Neural cell (in vitro differentiated cells): ENCODE measurements around the gene TYMP. TPM values are rescaled to one million over a fixed set of nuclear protein-coding genes. Genes with fewer than 3 reads are reported as not detected.
A peak's percentile ranks its signal among the peaks of the same experiment; 100 is the strongest.

ENCODE experiments used
- H2AFZ ChIP-seq: fragments of 200-600, 300-800 bp; sonication (generic), shearing (Covaris generic); 2 replicates; pipeline ENCODE4 v1.6.0; 2014; ENCODE audit warnings: low read depth, mild to moderate bottlenecking, antibody characterized with exemption, low read length, moderate library complexity
- H3F3A ChIP-seq: fragments of 200-600 bp; shearing (Covaris generic); 2 replicates; pipeline ENCODE4 v1.6.1; 2016; ENCODE audit warnings: mild to moderate bottlenecking, moderate library complexity, mixed read lengths, antibody characterized with exemption, low read length; ENCODE audit not compliant: insufficient read depth, poor library complexity, severe bottlenecking
- H3K27ac ChIP-seq: fragments of 200-600, 300-800 bp; sonication (generic), shearing (Covaris generic); 2 replicates; pipeline ENCODE4 v1.5.1; 2014; ENCODE audit warnings: mild to moderate bottlenecking, low read length, moderate library complexity
- H3K27me3 ChIP-seq: fragments of 300-800, 200-600 bp; sonication (generic), shearing (Covaris generic); 2 replicates; pipeline ENCODE4 v1.6.0; 2014; ENCODE audit warnings: mild to moderate bottlenecking, low read depth, low read length, moderate library complexity; ENCODE audit not compliant: insufficient read depth
- H3K36me3 ChIP-seq: fragments of 300-800, 200-600 bp; sonication (generic), shearing (Covaris generic); 2 replicates; pipeline ENCODE4 v1.5.1; 2014; ENCODE audit warnings: mild to moderate bottlenecking, antibody characterized with exemption, low read length, moderate library complexity; ENCODE audit not compliant: insufficient read depth
- H3K4me2 ChIP-seq: fragments of 300-800, 200-600 bp; sonication (generic), shearing (Covaris generic); 2 replicates; pipeline ENCODE4 v1.6.0; 2014; ENCODE audit warnings: mild to moderate bottlenecking, low read length
- H3K4me3 ChIP-seq: fragments of 300-800, 200-600 bp; sonication (generic), shearing (Covaris generic); 2 replicates; pipeline ENCODE4 v1.5.1; 2014; ENCODE audit warnings: mild to moderate bottlenecking, low read length, moderate library complexity
- H3K79me2 ChIP-seq: fragments of 200-600 bp; shearing (Covaris generic); replicated peaks from 2 replicates; pipeline ENCODE4 v1.6.0; 2014; ENCODE audit warnings: mild to moderate bottlenecking, low read length, moderate library complexity; ENCODE audit not compliant: insufficient read depth
- H3K9ac ChIP-seq: fragments of 300-800, 200-600 bp; sonication (generic), shearing (Covaris generic); 2 replicates; pipeline ENCODE4 v1.6.1; 2016; ENCODE audit warnings: mild to moderate bottlenecking, low read length, mixed read lengths
- H3K9me2 ChIP-seq: fragments of 200-600 bp; shearing (Covaris generic); 2 replicates; pipeline ENCODE4 v1.6.1; 2016; ENCODE audit warnings: mild to moderate bottlenecking, low read length, mixed read lengths; ENCODE audit not compliant: insufficient read depth
- H3K9me3 ChIP-seq: fragments of 200-600, 300-800 bp; sonication (generic), shearing (Covaris generic); 2 replicates; pipeline ENCODE4 v1.6.1; 2016; ENCODE audit warnings: mild to moderate bottlenecking, mixed run types, low read length, moderate library complexity, mixed read lengths
- H4K20me1 ChIP-seq: fragments of 200-600 bp; shearing (Covaris generic); 2 replicates; pipeline ENCODE4 v1.6.1; 2016; ENCODE audit warnings: mild to moderate bottlenecking, mixed run types; ENCODE audit not compliant: insufficient read depth
- CTCF ChIP-seq: fragments of 450-650 bp; IDR thresholded peaks from 2 replicates; pipeline ENCODE4 v1.5.1; 2014; ENCODE audit warnings: antibody characterized with exemption, mild to moderate bottlenecking, moderate library complexity; ENCODE audit not compliant: poor library complexity, severe bottlenecking
- EP300 ChIP-seq: fragments of 450-650 bp; conservative IDR thresholded peaks from 2 replicates; pipeline ENCODE4 v1.6.1; 2014; ENCODE audit warnings: antibody characterized with exemption, mild to moderate bottlenecking, moderate library complexity; ENCODE audit not compliant: poor library complexity, severe bottlenecking
- EZH2 ChIP-seq: fragments of 200-600, 300-800 bp; shearing (Covaris generic), sonication (generic); IDR thresholded peaks from 2 replicates; pipeline ENCODE4 v1.6.1; 2014; ENCODE audit warnings: antibody characterized with exemption, low read length, borderline replicate concordance, mild to moderate bottlenecking; ENCODE audit not compliant: insufficient read depth, poor library complexity, severe bottlenecking
- MXI1 ChIP-seq: fragments of 450-650 bp; conservative IDR thresholded peaks from 2 replicates; pipeline ENCODE4 v1.6.1; 2014; ENCODE audit warnings: antibody characterized with exemption, mild to moderate bottlenecking; ENCODE audit not compliant: poor library complexity, severe bottlenecking
- POLR2AphosphoS5 ChIP-seq: IDR thresholded peaks from 2 replicates; pipeline ENCODE4 v1.6.1; 2012
- RAD21 ChIP-seq: fragments of 450-650 bp; conservative IDR thresholded peaks from 2 replicates; pipeline ENCODE4 v1.6.1; 2014; ENCODE audit warnings: antibody characterized with exemption, mild to moderate bottlenecking, moderate library complexity
- REST ChIP-seq: IDR thresholded peaks from 2 replicates; pipeline ENCODE4 v1.6.1; 2012; ENCODE audit warnings: borderline replicate concordance
- SMC3 ChIP-seq: fragments of 450-650 bp; conservative IDR thresholded peaks from 2 replicates; pipeline ENCODE4 v1.6.1; 2014; ENCODE audit warnings: antibody characterized with exemption, mild to moderate bottlenecking, moderate library complexity; ENCODE audit not compliant: poor library complexity
- TAF1 ChIP-seq: IDR thresholded peaks from 2 replicates; pipeline ENCODE4 v1.6.1; 2012; ENCODE audit warnings: low read depth
- polyA plus RNA-seq: library from polyadenylated mRNA; depleted of rRNA; stranded (reverse); fragments of >200 nt; gene quantifications from 2 replicates; pipeline ENCODE4 v1.2.3, GENCODE V29; 2014

The TYMP gene
- polyA plus RNA-seq, 1 donor from 2014 or later = 0.87 TPM

GRCh38 chr22:50526834-50527801 is 2.7 kb downstream of the TYMP start:
- H3K4me3 ChIP-seq = peak overlapping the region; percentile 95
- H3K36me3 ChIP-seq = no peaks in the 10 kb centered on the region
- no peaks in the 10 kb centered on the region for H3K9me3 ChIP-seq
- H3K9me2 ChIP-seq = no peaks in the 10 kb centered on the region
- H4K20me1 ChIP-seq = no peaks in the 10 kb centered on the region
- H3K9ac ChIP-seq = peak overlapping the region; percentile 81
- peak overlapping the region; percentile 75 for H3K27ac ChIP-seq
- H3F3A ChIP-seq = no peaks in the 10 kb centered on the region
- no peaks in the 10 kb centered on the region for H3K79me2 ChIP-seq
- H3K4me2 ChIP-seq = peak overlapping the region; percentile 73
- peaks cover 28% of the 10 kb centered on the region for H3K27me3 ChIP-seq
- H2AFZ ChIP-seq = no peak overlapping the region
- no peak for TF ChIP-seq REST
- no peak for TF ChIP-seq MXI1
- TF ChIP-seq EZH2 = no peak
- no peak for TF ChIP-seq POLR2AphosphoS5

GRCh38 chr22:50526108-50526833 is 3.5 kb downstream of the TYMP start:
- Histone ChIP-seq H2AFZ (no peak overlapping the region), H3K27me3 (peaks cover 19% of the 10 kb centered on the region), H3K27ac (peak overlapping the region; percentile 75)

More at GRCh38 chr22:50526108-50526833, 3.5 kb downstream of the TYMP start:
- Histone ChIP-seq H3K4me2 (peak overlapping the region; percentile 73), H3K9ac (peak overlapping the region; percentile 81), H3F3A (no peaks in the 10 kb centered on the region), H4K20me1 (no peaks in the 10 kb centered on the region), H3K4me3 (peak overlapping the region; percentile 95), H3K79me2 (no peaks in the 10 kb centered on the region), H3K9me3 (no peaks in the 10 kb centered on the region), H3K36me3 (no peaks in the 10 kb centered on the region), H3K9me2 (no peaks in the 10 kb centered on the region)
- peak; percentile 1 for TF ChIP-seq TAF1
- no peak for TF ChIP-seq EP300
- peak; percentile 16 for TF ChIP-seq POLR2AphosphoS5
- peak; percentile 42 for TF ChIP-seq RAD21
- TF ChIP-seq EZH2 = no peak
- TF ChIP-seq SMC3 = peak; percentile 56
- no peak for TF ChIP-seq REST
- no peak for TF ChIP-seq MXI1
- peak; percentile 75 for TF ChIP-seq CTCF
